CD4-positive, alpha-beta T cell treated with Interleukin-17A for 1 hour (primary cell): Measurements from ENCODE around the gene KLK2.
A peak's percentile ranks its signal among the peaks of the same experiment; 100 is the strongest.

ENCODE experiments used
- DNase-seq: peaks from one replicate; pipeline ENCODE4 v3.0.0-alpha.2; 2020

KLK2 gene

DNA sequence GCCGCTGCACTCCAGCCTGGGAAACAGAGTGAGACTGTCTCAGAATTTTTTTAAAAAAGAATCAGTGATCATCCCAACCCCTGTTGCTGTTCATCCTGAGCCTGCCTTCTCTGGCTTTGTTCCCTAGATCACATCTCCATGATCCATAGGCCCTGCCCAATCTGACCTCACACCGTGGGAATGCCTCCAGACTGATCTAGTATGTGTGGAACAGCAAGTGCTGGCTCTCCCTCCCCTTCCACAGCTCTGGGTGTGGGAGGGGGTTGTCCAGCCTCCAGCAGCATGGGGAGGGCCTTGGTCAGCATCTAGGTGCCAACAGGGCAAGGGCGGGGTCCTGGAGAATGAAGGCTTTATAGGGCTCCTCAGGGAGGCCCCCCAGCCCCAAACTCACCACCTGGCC is at the start of gene KLK2:
TSS of gene KLK2 (plus strand) at position 384 of the 400 bp plus-strand sequence. CDS start 35 bp downstream, outside the sequence.
- no peak for DNase-seq

DNA sequence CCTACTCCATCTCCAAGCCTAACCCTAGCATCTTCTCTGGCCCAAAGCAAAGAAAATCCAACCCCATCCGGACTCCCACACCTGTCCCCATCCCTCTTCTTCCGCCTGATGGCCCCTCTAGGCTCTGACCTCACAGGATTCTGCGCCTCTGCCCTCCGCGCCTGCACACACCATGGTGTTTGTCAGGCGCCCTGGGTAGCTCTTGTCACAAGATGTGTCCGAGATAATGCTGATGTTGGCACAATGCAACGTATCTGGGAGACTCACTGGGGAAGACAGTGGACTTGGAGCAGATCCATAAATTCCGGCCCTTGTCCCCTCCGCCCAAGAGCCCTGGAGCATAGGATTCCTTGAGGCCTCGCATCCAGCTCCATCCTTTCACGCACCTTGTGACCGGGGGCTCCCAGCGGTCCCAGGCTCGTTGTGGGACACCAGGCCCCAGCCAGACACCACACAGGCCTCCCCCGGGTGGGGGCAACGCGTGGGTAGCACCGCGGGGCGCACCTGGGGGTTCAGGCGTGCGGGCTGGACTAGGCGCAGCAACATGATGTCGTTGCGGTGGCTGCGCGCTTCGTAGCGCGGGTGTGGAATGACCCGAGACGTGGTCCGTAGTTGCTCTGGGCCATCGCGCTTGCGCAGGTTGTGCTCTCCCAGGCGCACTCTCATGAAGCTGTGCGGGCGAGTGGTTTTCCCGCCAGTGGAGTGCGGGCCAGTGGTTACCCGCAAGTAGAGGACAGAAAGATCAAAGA is 46.6 kb upstream of the KLK2 start:
- no peak for DNase-seq

DNA sequence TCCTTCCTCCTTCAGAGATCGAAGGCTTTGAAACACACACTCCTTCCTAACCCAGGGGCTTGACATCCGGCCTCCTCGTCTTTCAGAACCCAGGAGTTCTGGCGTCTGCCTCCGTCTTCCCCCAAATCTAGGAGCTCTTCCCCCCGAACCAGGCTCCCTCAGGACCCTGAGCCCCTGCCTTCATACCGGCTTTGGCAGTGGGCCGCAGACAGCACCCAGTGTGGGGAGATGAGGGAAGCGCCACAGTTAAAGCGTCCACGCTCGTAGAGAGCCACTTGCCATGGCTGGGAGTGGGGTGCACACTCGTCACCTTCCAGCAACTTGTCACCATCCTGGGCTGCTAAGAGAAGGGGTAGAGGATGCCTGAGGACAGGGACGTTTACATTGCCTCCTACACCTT is 45.8 kb upstream of the KLK2 start:
- no peak for DNase-seq

DNA sequence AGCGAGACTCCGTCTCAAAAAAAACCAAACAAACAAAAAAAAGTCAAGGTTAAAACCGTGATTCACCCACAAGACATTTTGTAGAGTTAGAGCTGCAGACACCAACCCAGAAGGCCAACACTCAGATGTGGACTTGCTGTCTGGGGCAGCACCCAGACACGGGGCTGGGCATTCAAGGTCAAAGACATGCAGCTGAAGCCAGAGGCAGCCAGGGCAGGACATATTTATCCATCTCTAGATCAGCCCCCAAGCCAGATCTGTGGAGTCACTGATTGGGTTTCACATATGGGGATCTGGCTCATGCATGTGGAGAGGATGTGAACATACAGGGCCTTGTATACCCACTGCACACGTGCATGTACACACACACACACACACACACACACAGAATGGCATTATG is 43.4 kb upstream of the KLK2 start:
- no peak for DNase-seq

DNA sequence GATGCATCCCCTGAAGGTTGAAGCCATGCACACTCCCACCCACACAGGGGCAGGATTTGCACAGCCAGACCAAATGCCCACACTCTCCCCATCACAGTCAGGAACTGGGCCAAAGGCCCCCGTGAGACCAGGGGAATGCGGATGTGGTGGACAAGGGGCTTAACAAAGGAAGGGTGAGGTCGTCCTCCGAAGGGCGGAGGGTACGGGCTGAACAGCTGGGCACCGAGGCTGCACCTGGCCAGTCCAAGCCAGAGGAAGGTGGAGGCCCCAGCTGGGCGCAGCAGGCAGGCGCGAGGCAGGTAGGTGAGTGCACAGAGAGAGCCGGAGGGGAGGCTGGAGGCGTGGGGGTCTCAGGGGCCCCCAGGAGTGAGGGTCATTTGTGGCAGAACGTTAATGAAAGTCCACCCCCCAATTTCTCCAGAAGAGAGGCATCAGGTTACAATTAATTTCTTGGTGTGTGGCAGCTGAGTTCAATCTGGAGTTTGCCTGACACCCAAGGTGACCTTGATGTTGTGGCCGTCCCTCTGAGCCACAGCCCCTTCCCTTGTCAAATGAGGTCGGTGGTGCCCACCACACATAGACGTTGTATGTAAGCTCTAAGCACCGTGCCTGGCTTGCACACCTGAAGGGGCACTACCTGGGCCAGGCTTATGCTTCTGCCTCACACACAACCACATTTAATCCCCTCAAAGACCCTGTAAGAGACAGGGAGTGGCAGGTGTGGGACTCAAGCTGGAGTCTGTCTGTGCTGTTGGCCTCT is 42.8 kb upstream of the KLK2 start:
- DNase-seq: no peak

DNA sequence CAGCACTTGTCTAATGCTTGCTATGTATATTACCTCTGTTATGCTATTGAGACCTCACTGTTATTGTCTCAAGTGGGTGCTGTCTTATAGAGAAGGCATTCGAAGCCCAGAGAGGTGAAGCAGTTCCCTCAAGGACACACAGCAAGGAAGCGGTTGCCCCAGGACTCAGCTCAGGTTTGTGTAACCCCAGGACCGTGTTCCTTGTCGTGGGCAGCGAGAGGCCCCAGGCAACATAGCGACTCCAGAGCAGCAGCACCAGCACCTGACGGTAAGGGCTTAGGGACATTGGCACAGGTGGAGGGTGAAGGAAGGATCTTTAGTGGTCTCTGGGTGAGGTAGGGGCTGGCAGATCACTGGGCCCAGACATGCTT is 42.2 kb upstream of the KLK2 start:
- DNase-seq: no peak

DNA sequence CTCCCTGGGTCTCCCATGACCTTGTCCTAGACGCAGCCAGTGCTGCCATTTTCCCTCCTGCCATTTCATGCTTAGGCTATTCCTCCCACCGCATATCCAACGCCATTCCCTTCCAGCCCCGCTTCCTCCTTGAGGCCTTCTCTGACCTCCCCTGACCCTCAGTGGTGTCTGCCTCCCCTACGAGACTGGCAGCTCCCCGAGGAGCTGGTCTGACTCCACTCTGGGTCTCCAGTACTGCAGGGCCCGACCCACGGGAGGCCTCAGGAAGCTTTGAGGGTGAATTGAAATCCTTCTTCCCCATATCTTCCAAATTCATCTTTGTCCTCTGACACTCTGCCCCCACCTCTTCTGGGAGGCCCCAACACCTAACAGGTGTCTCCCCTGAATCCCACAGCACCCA is 40.6 kb upstream of the KLK2 start:
- no peak for DNase-seq

DNA sequence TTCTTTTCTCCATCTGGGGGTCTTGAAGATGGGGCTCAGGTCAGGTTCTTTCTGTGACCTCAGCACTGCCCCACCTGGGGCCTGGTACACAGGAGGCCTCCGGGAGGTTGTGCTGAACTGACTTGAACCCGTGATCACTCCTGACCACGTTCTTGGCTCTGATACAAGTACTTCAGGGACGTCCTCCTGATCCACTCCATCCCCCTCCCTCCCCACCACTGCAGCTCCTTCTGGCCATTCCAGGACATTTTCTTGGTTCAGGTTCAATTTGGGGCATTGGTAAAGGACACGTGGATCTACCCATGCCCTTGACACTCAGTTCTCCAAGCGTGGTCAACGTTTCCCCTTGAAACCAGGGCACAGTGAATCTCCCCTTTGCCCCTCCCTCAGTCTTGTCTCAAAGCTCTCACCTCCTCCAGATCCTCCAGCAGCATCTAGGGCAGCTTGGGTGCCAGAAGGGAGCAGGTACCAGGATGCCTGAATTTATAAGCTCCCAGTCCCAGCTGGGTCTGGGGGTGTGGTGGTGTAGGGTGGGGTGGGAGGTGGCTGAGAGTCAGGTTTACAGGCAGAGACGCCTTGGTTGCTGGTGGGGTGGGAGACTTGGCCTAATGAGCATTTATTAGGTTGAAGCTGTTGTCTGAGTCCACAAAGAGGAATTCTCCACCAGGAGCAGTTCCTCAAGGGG is 40.0 kb upstream of the KLK2 start, which contains the start of gene KLK15:
TSS of gene KLK15 (minus strand) at position 458 of the 685 bp plus-strand sequence. CDS start 2,082 bp downstream, outside the sequence.
- no peak for DNase-seq

DNA sequence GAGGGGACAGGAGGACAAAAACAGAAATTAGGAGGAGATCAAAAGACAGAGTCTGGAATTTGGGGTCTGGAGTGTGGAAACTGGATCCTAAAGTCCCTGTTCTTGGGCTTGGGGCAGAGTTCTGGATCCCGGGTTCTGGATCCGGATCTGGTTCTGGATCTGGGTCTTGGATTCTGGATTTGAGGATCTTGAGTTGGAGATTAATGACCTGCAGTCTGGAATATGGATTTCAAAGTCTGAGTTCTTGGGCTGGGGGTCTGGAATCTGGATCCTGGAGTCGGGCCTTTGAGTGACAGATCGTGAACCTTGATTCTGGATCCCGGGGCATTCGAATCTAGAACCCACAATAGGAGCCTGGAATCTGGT is 39.5 kb upstream of the KLK2 start:
- no peak for DNase-seq

DNA sequence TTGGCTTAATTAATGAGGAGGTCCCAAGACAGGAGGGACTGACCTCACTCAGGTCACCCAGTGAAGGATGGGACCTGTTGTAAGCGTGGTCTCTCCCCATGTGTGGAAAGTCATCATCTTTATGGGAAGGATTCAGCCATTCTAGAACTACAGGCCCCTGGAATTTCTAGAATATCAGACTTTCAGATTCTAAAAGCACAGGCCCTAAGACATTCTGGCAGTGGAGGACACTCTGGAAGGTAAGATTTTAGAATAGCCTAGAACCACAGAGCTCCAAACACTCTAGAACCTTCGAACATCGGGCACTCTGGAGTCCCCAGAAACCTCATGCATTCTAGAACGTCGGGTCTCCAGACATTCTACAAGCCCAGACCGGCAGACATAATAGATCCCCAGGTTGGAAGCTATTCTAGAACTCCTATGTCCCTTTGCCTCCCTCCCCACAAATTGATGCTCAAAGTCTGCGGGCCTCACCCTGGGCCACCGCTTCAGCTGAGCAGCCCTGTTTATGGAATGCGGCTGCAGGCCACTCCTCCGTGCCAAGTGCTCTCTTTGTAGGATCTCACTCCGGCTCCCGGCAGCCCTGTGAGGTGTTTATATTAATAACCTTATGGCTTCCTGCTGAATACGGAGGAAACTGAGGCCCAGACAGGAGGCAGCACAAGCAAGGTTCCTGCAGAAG is 38.0 kb upstream of the KLK2 start:
- DNase-seq: no peak

DNA sequence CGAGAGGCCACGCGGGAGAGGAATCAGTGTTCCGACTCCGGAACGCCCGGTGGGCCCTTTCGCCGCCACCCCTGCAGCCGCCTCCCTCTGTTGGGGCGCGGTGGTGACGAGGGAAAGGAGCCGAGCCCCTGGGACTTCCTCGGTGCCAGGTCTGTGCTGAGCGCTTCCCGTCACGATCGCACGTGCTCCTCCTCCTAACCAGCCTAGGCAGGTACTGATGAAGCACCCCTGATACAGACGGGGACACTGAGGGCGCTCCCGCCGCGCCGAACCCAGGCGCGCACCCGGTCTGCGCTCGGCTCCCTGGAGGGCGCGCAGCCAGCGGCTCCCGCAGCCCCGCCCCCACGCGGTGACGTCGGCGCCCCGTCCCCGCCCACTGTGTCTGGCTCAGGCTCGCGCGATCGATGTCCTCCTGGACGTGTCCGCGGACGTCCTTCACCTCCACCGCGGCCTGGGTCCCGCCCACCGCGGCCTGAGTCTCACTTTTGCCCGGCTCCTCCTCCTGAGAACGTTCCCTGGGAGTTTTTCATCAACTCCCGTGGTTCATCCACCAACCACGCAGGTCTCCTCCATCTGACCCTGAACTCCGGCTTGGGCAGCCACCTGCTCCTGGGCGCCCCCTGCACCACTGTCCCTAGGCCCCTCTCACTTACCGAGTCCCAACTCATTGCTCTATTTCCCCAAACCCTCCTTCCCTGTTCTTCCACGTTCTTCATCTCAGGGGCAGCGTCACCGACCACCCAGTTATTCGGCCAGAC is 37.3 kb upstream of the KLK2 start:
- DNase-seq: peak; percentile 66

DNA sequence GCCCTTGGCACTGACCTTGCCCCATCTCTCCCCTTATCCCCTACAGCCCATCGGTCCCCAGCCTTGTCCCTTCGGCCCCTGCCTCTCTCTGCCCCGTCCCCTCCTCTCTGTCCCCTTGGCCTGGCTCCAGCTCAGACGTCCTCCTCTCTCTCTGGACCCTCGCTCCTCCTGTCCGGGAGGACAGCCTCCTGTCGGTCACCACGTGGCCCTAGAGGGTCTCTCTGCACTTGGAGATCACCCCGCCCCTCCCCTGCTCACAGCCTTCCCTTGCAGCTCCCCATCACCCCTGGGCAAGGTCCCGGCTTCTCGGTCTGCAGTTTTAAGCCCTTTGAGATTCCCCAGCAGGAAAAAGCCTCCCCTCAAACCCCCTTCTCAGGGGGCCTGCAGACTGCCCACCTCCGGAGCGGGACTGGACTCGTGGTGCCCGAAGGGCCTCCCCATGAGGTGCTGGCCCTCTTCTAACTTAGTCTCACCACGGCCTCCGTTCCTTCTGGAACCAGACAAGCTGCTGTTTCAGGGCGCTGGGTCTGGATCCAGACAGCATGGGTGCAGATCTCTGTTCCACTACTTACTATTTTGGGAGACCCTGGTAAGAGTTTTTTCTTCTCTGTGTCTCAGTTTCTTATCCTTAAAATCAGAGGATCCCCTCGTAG is 36.6 kb upstream of the KLK2 start:
- no peak for DNase-seq

DNA sequence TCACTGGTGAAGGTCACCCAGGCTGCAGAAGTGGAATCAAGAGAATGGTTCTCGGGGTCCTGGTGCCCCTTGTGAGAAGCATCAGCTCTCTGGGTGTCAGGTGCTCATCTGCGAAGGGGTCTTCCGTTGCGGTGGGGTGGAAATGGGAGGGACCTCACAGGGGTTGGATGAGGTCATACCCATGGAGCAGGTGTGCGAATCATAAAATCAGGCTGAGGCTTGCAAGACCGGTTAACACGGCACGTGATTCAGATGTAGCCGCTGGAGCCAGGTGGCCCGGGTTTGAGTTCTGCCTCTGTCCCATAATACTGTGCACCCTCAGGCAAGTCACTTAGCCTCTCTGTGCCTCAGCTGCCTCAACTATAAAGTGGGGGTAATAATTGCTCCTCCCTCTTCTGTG is 35.9 kb upstream of the KLK2 start:
- no peak for DNase-seq

DNA sequence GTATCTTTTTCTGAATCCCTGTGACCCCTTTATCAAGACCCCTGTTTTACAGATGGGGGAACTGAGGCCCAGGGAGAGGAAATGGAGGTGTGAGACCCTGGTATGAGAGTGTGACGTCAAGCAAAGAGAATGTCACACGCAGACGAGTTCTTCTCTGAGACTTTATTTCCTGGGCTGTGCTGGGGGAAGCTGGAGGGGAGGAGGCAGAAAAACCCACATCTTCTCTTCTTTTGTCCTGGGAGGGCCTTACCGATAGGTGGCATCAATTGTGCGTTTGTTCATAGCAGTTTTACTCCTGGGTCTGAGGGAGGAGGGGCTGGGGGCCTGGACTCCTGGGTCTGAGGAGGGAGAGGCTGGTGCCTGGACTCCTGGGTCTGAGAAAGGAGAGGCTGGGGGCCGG is 35.0 kb upstream of the KLK2 start:
- no peak for DNase-seq

DNA sequence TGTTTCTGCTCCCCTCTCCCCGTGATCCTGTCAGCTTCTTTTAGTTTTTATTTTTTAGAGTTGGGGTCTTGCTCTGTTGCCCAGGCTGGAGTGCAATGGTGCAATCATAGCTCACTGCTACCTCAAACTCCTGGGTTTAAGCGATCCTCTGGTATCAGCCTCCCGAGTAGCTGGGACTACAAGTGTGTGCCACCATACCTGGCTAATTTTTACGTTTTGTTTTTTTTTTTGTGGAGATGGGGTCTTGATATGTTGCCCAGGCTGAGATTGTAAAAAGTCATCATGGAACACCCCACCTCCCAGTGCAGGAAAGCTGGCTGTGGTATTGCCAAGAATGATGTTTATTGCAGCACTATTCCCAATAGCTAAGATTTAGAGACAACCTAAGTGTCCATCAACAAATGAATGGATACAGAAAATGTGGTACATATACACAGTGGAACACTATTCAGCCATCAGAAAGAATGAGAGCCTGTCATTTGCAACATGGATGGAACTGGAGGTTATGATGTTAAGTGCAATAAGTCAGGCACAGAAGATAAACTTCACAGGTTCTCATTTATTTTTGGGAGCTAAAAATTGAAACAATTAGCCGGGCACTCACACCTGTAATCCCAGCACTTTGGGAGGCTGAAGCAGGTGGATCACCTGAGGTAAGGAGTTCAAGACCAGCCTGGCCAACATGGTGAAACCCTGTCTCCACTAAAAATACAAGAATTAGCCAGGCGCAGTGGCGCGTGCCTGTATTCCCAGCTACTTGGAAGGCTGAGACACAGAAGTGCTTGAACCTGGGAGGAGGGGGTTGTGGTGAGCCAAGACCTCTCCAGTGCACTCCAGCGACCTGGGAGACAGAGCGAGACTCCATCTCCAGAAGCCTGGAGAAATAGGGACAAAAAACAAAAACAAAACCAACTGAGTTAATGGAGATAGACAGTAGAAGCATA is 33.3 kb upstream of the KLK2 start:
- DNase-seq: no peak

DNA sequence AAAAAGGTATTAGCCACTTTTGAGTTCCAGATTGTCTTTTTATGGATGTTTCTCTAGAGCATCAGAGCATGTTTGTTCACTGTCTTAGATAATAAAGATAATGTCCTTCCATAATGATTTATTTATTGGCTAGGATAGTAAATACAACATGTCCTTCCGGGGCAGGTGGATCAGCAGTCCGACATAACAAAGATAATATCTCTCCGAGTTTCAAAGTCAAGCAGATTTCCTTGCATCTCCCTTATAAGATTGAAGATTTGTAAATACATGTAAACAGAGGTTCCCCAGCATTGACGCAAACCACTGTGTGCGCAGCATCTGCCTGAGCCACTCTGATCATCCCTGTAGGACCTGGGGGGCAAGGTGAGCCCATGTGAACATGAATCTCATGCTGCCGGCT is 31.1 kb upstream of the KLK2 start:
- no peak for DNase-seq

DNA sequence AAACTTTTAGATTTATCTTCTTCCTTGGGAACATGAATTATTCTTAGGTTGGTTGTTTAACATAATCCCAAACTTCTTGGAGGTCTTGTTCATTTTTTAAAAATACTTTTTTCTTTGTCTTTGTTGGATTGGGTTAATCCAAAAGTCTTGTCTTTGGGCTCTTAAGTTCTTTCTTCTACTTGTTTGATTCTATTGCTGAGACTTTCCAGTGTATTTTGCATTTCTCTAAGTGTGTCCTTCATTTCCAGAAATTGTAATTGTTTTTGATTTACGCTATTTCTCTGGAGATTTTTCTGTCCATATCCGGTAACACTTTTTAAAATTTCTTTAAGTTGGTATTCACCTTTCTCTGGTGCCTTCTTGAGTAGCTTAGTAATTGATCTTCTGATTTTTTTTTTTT is 30.0 kb upstream of the KLK2 start:
- DNase-seq: no peak

DNA sequence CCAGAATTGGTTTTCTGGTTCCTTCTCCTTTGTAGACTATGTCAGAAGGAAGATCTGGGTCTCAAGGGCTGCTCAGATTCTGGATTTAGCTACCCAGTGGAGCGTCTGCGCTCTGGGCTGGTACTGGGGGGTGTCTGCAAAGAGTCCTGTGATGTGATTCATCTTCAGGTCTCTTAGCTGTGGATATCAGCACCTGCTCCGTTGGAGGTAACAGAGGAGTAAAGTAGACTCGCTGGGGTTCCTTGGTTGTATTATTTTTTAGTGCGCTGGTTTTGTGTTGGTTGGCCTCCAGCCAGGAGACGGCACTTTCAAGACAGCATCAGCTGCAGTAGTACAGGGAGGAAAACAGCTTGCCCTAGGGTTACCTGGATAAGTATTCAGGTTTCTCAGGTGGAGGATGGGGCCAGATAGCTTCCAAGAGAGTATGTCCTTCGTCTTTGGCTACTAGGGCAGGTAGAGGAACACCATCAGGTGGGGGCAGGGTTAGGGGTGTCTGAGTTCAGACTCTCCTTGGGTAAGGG is 29.5 kb upstream of the KLK2 start:
- DNase-seq: no peak

DNA sequence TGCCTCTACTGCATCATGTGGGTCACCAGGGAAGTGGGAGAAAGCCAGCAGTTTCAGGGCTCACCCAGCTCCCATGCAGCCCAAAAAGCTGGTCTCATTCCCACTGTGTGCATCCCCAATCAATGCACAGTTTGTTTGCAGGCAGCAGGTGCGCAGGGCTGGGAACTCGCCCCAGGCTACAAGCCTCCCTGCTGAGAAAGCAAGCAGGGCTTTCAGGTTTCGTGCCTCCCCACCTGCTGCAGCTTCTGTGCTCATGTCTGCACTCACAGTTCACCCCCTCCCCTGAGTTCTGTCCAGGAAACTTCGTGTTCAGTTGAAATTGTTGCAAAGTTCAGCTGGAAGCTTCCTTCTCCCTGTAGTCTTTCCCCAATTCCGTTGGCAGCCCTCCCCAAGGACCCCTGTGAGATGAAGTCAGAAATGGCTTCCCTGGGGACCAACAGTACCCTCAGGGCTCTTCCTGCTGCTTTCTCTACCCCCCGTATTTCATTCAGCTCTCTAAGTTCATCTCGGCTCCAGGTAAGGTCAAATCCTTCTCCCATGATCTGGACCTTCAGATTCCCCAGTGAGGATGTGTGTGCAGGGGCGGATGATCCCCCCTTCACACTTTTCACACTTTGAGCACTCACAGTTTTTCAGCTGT is 28.8 kb upstream of the KLK2 start:
- DNase-seq: no peak

DNA sequence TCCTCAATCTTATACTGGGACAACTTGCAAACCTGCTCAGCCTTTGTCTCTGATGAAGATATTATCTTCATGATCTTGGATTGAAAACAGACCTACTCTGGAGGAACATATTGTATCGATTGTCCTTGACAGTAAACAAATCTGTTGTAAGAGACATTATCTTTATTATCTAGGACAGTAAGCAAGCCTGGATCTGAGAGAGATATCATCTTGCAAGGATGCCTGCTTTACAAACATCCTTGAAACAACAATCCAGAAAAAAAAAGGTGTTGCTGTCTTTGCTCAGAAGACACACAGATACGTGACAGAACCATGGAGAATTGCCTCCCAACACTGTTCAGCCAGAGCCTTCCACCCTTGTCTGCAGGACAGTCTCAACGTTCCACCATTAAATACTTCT is 22.5 kb upstream of the KLK2 start:
- DNase-seq: no peak
